Raji (cell line): ENCODE results near the gene ETS1.

Experiments used
- POLR2A ChIP-seq: IDR thresholded peaks from 2 replicates; pipeline ENCODE4 v1.6.1; 2011; ENCODE audit warnings: low read depth, low read length, control low read depth; ENCODE audit not compliant: insufficient read depth

The ETS1 gene

GRCh38 chr11:128592454-128592853 lies 5.1 kb upstream of the ETS1 start:
- TF ChIP-seq POLR2A = no peak

GRCh38 chr11:128590587-128590986 lies 3.2 kb upstream of the ETS1 start:
- no peak for TF ChIP-seq POLR2A

GRCh38 chr11:128589998-128590397 lies 2.6 kb upstream of the ETS1 start:
- TF ChIP-seq POLR2A = no peak

- TF ChIP-seq POLR2A = no peak
These were observed 735 bp upstream of the ETS1 start for GRCh38 chr11:128588093-128588492.

GRCh38 chr11:128586689-128587088 lies 669 bp downstream of the ETS1 start:
- TF ChIP-seq POLR2A = no peak

GRCh38 chr11:128585498-128586238 lies 1.7 kb downstream of the ETS1 start:
- no peak for TF ChIP-seq POLR2A

GRCh38 chr11:128584253-128584652 lies 3.1 kb downstream of the ETS1 start:
- TF ChIP-seq POLR2A = no peak

GRCh38 chr11:128582496-128583366 lies 4.6 kb downstream of the ETS1 start:
- no peak for TF ChIP-seq POLR2A

- no peak for TF ChIP-seq POLR2A
These were observed 5.6 kb downstream of the ETS1 start for GRCh38 chr11:128581561-128582272.

GRCh38 chr11:128580612-128581011 lies 6.7 kb downstream of the ETS1 start:
- TF ChIP-seq POLR2A = no peak

GRCh38 chr11:128579798-128580504 lies 7.4 kb downstream of the ETS1 start:
- TF ChIP-seq POLR2A = no peak

GRCh38 chr11:128576555-128576954 lies 10.8 kb downstream of the ETS1 start:
- no peak for TF ChIP-seq POLR2A

GRCh38 chr11:128575961-128576350 lies 11.4 kb downstream of the ETS1 start:
- TF ChIP-seq POLR2A = no peak

- no peak for TF ChIP-seq POLR2A
These were observed 12.0 kb downstream of the ETS1 start for GRCh38 chr11:128575174-128575960.

- TF ChIP-seq POLR2A = no peak
These were observed 12.8 kb downstream of the ETS1 start for GRCh38 chr11:128574576-128575011.

- TF ChIP-seq POLR2A = no peak
These were observed 13.7 kb downstream of the ETS1 start for GRCh38 chr11:128573638-128574037.
